Fibroblast of lung (primary cell): Measurements from ENCODE around the gene CERCAM.

Experiments
- EZH2 ChIP-seq: IDR thresholded peaks from 2 replicates; pipeline ENCODE4 v1.5.1; 2012; ENCODE audit warnings: low read length, control low read depth, mild to moderate bottlenecking; ENCODE audit errors: missing control alignments
- TF ChIP-seq, protein P1 (sequence below), 2 donors: IDR thresholded peaks in 1 of 2; conservative IDR thresholded peaks in 1 of 2; 1 replicate in 1 of 2; 2 replicates in 1 of 2; pipeline ENCODE4 v1.5.1; 2011 to 2012; ENCODE audit warnings: low read length in 2 of 2, control low read depth in 1 of 2, inconsistent platforms in 1 of 2, low read depth in 1 of 2, mild to moderate bottlenecking in 1 of 2

DNA sequence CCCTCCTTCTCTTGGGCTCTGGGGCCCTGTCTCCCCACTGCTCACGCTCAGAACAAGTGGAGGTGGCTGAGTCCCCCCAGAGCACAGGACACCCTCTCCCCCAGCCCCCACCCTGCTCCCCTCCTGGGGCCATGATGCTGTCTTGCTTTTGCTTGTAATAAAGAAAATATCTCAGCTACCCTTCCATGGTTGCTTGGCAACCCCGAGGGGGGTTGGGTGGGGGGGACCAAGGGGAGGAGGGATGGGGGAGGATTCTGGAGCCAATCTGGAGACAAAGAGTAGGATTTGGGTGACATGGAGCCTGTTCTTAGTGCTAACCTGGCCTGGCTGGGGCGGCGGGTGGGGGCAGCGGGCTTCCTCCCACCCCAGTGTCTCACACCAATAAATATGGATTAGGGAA is 16.1 kb upstream of the CERCAM start:
- TF ChIP-seq EZH2: no peak
- TF ChIP-seq, protein P1, sequence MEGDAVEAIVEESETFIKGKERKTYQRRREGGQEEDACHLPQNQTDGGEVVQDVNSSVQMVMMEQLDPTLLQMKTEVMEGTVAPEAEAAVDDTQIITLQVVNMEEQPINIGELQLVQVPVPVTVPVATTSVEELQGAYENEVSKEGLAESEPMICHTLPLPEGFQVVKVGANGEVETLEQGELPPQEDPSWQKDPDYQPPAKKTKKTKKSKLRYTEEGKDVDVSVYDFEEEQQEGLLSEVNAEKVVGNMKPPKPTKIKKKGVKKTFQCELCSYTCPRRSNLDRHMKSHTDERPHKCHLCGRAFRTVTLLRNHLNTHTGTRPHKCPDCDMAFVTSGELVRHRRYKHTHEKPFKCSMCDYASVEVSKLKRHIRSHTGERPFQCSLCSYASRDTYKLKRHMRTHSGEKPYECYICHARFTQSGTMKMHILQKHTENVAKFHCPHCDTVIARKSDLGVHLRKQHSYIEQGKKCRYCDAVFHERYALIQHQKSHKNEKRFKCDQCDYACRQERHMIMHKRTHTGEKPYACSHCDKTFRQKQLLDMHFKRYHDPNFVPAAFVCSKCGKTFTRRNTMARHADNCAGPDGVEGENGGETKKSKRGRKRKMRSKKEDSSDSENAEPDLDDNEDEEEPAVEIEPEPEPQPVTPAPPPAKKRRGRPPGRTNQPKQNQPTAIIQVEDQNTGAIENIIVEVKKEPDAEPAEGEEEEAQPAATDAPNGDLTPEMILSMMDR (conservative IDR thresholded peaks at IDR 0.05 in 1 of 2, IDR thresholded peaks at IDR 0.05 in 1 of 2; ENCODE audit: low read depth in 1 of 2, low read length in 2 of 2): no peak
